C4-2B (cell line): Measurements from ENCODE around the gene MACIR.

Experiments used
- ZFX ChIP-seq: fragments of 450-650 bp; IDR thresholded peaks from 2 replicates; pipeline ENCODE4 v1.6.1; 2017
- TF ChIP-seq, protein P1 (sequence below): fragments of 450-650 bp; conservative IDR thresholded peaks from 2 replicates; pipeline ENCODE4 v1.5.1; 2017; ENCODE audit warnings: mild to moderate bottlenecking

DNA sequence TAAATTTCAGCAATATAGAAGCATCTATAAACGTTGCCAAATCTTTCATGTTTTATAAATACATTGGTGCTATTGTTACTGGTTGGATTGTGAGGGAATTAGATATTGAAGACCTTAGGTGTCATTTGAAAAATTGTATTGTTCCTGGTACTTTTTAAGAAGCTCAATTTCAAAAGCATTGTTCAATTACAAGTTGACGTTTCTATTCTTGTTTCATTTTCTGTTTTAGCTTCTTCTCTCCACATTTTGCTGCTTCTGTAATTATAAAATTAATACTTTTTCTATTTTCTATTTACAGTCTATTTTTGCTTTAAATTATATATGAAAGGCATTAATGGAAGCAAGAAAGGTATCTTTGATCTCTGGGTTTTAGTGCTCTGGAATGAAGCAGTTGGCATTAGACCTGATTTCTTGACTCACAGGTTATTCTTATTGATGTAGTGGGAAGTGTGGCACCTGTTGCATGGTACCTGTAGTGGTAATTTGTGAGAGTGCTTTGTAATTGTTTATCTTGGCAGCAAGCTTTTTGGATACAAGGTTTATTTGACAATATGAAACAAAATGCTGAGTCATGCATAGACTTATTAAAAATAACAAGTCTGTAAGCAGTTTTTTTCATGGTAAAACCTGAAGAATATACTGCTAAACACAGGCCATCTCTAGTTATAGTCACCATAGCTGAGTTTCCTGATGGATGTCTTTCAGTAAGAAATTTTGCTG is 13.2 kb downstream of the MACIR start:
- TF ChIP-seq, protein P1, sequence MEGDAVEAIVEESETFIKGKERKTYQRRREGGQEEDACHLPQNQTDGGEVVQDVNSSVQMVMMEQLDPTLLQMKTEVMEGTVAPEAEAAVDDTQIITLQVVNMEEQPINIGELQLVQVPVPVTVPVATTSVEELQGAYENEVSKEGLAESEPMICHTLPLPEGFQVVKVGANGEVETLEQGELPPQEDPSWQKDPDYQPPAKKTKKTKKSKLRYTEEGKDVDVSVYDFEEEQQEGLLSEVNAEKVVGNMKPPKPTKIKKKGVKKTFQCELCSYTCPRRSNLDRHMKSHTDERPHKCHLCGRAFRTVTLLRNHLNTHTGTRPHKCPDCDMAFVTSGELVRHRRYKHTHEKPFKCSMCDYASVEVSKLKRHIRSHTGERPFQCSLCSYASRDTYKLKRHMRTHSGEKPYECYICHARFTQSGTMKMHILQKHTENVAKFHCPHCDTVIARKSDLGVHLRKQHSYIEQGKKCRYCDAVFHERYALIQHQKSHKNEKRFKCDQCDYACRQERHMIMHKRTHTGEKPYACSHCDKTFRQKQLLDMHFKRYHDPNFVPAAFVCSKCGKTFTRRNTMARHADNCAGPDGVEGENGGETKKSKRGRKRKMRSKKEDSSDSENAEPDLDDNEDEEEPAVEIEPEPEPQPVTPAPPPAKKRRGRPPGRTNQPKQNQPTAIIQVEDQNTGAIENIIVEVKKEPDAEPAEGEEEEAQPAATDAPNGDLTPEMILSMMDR = no peak
- no peak for TF ChIP-seq ZFX
